Measurements from ENCODE around the gene GAREM1. TPM values are rescaled to one million over a fixed set of nuclear protein-coding genes. Genes with fewer than 3 reads are reported as not detected.

The GAREM1 gene
- total and polyA plus RNA-seq, 2 of the 8 experiments (the other 6 are each of a cell fraction or from before 2014, with no cell fraction given), result 3.6 to 9.2 TPM

GRCh38 chr18:32439802-32440201 lies 30.9 kb downstream of the GAREM1 start:
- no peaks in the 10 kb centered on the region for H3K36me3 ChIP-seq (ENCODE audit: control insufficient read depth in 2 of 4, insufficient read depth in 4 of 4, low read length in 3 of 4)
- no peak for TF ChIP-seq KDM5A (IDR thresholded peaks at IDR 0.05; ENCODE audit: low read length)
- TF ChIP-seq SIX5 (IDR thresholded peaks at IDR 0.05; ENCODE audit: low read depth, low read length), result no peak
- TF ChIP-seq RAD21 (IDR thresholded peaks at IDR 0.05 in 1 of 2, conservative IDR thresholded peaks at IDR 0.05 in 1 of 2; ENCODE audit: low read depth in 2 of 2, low read length in 2 of 2), result peak; percentile 60 to 68
- TF ChIP-seq CTCF (IDR thresholded peaks at IDR 0.05; ENCODE audit: control extremely low read depth in 1 of 3, insufficient read depth in 1 of 3, low read depth in 1 of 3, low read length in 3 of 3), result peak; percentile 63 to 75 (median 64)
- no peaks in the 10 kb centered on the region for H3K9me3 ChIP-seq (ENCODE audit: insufficient read depth in 2 of 2, low read depth in 1 of 2, low read length in 1 of 2)
- H3K4ac ChIP-seq (replicated peaks; ENCODE audit: insufficient read length, low read depth, low read length), result no peak overlapping the region
- POLR2A ChIA-PET (ENCODE audit: partially characterized antibody), result no interaction called here
- CTCF ChIA-PET (ENCODE audit: partially characterized antibody), result interaction anchor here (0.5 to 3.3 kb wide), 37 partner anchors 9 to 290 kb away, joined by 3 to 27 read pairs (median 4); partner anchors contain the start of gene GAREM1
- peaks cover 0 to 2% (median 0%) of the 10 kb centered on the region in 4 experiments; a peak in 1 of 7 replicates for H3K4me1 ChIP-seq (replicated peaks in 1 of 4; ENCODE audit: control insufficient read depth in 3 of 4, insufficient read depth in 4 of 4, low read length in 3 of 4)
- H3K27ac ChIP-seq (ENCODE audit: low read depth, low read length), result no peak overlapping the region
- no peak overlapping the region for H2BK20ac ChIP-seq (ENCODE audit: low read length)
- H2AK5ac ChIP-seq (ENCODE audit: low read depth, low read length), result no peak overlapping the region
- peaks cover 3% of the 10 kb centered on the region for H3K79me1 ChIP-seq (ENCODE audit: low read depth, low read length)
- H4K91ac ChIP-seq (replicated peaks; ENCODE audit: insufficient read length, low read length), result no peak overlapping the region
- no peak overlapping the region for H2AFZ ChIP-seq (ENCODE audit: low read length)
- H4K8ac ChIP-seq (ENCODE audit: extremely low read depth, insufficient read depth, low read length), result no peak overlapping the region
- H3K14ac ChIP-seq (ENCODE audit: insufficient read length), result no peak overlapping the region
- no peak overlapping the region for H3K18ac ChIP-seq (ENCODE audit: extremely low read depth, low read length)
- WGBS, 2 experiments (ENCODE audit: extremely low coverage in 1 of 2, insufficient coverage in 1 of 2, insufficient read length in 1 of 2, insufficient replicate concordance in 2 of 2, low coverage in 1 of 2, low lambda C conversion rate in 2 of 2, missing lambda C conversion rate in 1 of 2), result 81% methylated on average over 1 of the region's 1 CpG; no CpG with 5 or more reads in 1 of the 2 experiments
- no peak overlapping the region for H2BK120ac ChIP-seq (replicated peaks; ENCODE audit: low read depth, low read length)
- H4K20me1 ChIP-seq (replicated peaks in 1 of 2; ENCODE audit: control insufficient read depth in 1 of 2, insufficient read depth in 2 of 2, low read length in 2 of 2), result no peaks in the 10 kb centered on the region
- no peak overlapping the region for H3K4me2 ChIP-seq (ENCODE audit: insufficient read depth in 1 of 2, low read depth in 2 of 2, low read length in 2 of 2)
- H3K23ac ChIP-seq (ENCODE audit: insufficient read length), result no peak overlapping the region
- no peak overlapping the region for H2BK15ac ChIP-seq (ENCODE audit: low read length)
- no peak overlapping the region for H3K4me3 ChIP-seq (ENCODE audit: extremely low read depth in 1 of 4, insufficient read depth in 2 of 4, low read depth in 3 of 4, low read length in 4 of 4)
- FAIRE-seq (peak; percentile 36), DNase-seq (ENCODE audit: low read depth in 1 of 2, low spot score in 2 of 2) (no peak)
- H4K5ac ChIP-seq (ENCODE audit: insufficient read length, low read depth, low read length), result no peak overlapping the region
- peaks cover 0 to 1% (median 0%) of the 10 kb centered on the region in 4 experiments; a peak in 1 of 7 replicates for H3K27me3 ChIP-seq (replicated peaks in 1 of 4; ENCODE audit: control insufficient read depth in 3 of 4, extremely low read depth in 1 of 4, insufficient read depth in 3 of 4, low read length in 3 of 4)
- H2BK5ac ChIP-seq (ENCODE audit: low read depth, low read length), result no peak overlapping the region
- H2BK12ac ChIP-seq (ENCODE audit: low read depth, low read length), result no peak overlapping the region
- H3K9ac ChIP-seq (replicated peaks in 1 of 4; ENCODE audit: extremely low read depth in 1 of 4, low read depth in 3 of 4, low read length in 3 of 4), result no peak overlapping the region
- H3K23me2 ChIP-seq (ENCODE audit: low read depth, low read length), result no peaks in the 10 kb centered on the region
- no peak overlapping the region for H3K56ac ChIP-seq (replicated peaks; ENCODE audit: insufficient read length, low read depth, low read length)
- H3K79me2 ChIP-seq (ENCODE audit: control insufficient read depth in 1 of 2, insufficient read depth in 2 of 2, low read length in 2 of 2), result peaks cover 0 to 22% of the 10 kb centered on the region in 2 experiments; a peak in 2 of 4 replicates

Data from H1 (cell line).